Tibial nerve (tissue), 4 donors: ENCODE measurements around the gene YWHAQ. TPM values are rescaled to one million over a fixed set of nuclear protein-coding genes. Genes with fewer than 3 reads are reported as not detected.
"Not testable (repeated sequence)": the region's sequence is repeated elsewhere in the genome, so short reads cannot be mapped to it uniquely, and the experiment has no call there.

Experiments used
- DNase-seq, 2 donors: peaks; one replicate each; pipeline ENCODE4 v3.0.0-alpha.2; 2019; ENCODE audit warnings: low spot score in 2 of 2
- H3K27ac ChIP-seq, 4 donors: fragments of 200-600 bp; sonication (generic) in 3 of 4; one replicate each; pipeline ENCODE4 v1.5.1; 2017 to 2019; ENCODE audit warnings: mild to moderate bottlenecking in 1 of 4
- H3K27me3 ChIP-seq, 2 donors: fragments of 200-600 bp; sonication (generic) in 1 of 2; one replicate each; pipeline versions ENCODE4 v1.5.1 to v1.6.0; 2017 to 2019
- H3K36me3 ChIP-seq, 3 donors: fragments of 200-600 bp; sonication (generic); one replicate each; pipeline ENCODE4 v1.5.1; 2018 to 2019
- H3K4me1 ChIP-seq, 4 donors: fragments of 200-600 bp; sonication (generic) in 3 of 4; one replicate each; pipeline ENCODE4 v1.5.1; 2017 to 2019
- H3K4me3 ChIP-seq, 4 donors: fragments of 200-600 bp; sonication (generic) in 3 of 4; one replicate each; pipeline ENCODE4 v1.5.1; 2017 to 2019; ENCODE audit warnings: mild to moderate bottlenecking in 1 of 4, moderate library complexity in 1 of 4
- H3K9me3 ChIP-seq, 4 donors: fragments of 200-600 bp; sonication (generic) in 3 of 4; one replicate each; pipeline ENCODE4 v1.5.1; 2017 to 2019
- CTCF ChIP-seq, 5 experiments: fragments of 200-600 bp in 3 of 5; fragments of 450-650 bp in 2 of 5; sonication (generic) in 3 of 5; IDR thresholded peaks; one replicate each; pipeline ENCODE4 v1.5.1; 2016 to 2019; ENCODE audit warnings: antibody characterized with exemption in 5 of 5, mild to moderate bottlenecking in 3 of 5, moderate library complexity in 2 of 5
- EP300 ChIP-seq, 2 donors: sonication (generic); formaldehyde crosslinking; IDR thresholded peaks; one replicate each; pipeline ENCODE4 v1.6.1; 2017; ENCODE audit warnings: antibody characterized with exemption in 2 of 2, mild to moderate bottlenecking in 1 of 2
- POLR2A ChIP-seq, 2 donors: fragments of 450-650 bp; IDR thresholded peaks; one replicate each; pipeline ENCODE4 v1.6.1; 2017; ENCODE audit warnings: antibody characterized with exemption in 2 of 2, mild to moderate bottlenecking in 2 of 2, moderate library complexity in 2 of 2
- WGBS, 2 donors: methylation state at CpG; one replicate each; pipeline ENCODE4 v1.1.5; 2018; 5-methylcytosine and 5-hydroxymethylcytosine counted together
- total RNA-seq, 4 donors: library from RNA; depleted of rRNA; stranded (reverse); fragments of >200 nt; gene quantifications; one replicate each; pipeline ENCODE4 v1.1.0, GENCODE V29; 2016

Gene YWHAQ
- total RNA-seq, 4 donors from 2014 or later: 166 to 213 (median 185) TPM

- TF ChIP-seq EP300 (IDR thresholded peaks at IDR 0.05) (no peak), POLR2A (IDR thresholded peaks at IDR 0.05) (no peak), CTCF (IDR thresholded peaks at IDR 0.05) (no peak)
- Histone ChIP-seq H3K27ac (no peak overlapping the region), H3K4me3 (no peak overlapping the region), H3K27me3 (no peaks in the 10 kb centered on the region), H3K36me3 (peaks cover 0 to 8% (median 0%) of the 10 kb centered on the region in 3 donors), H3K9me3 (no peaks in the 10 kb centered on the region), H3K4me1 (peaks cover 0 to 62% (median 25%) of the 10 kb centered on the region in 4 donors)
- 62 to 74% methylated on average over 1 of the region's 1 CpG for WGBS, 2 donors
- no peak for DNase-seq
These were observed 13.0 kb downstream of the YWHAQ start for GRCh38 chr2:9617749-9618148.

GRCh38 chr2:9617296-9617695 is 13.5 kb downstream of the YWHAQ start:
- Histone ChIP-seq H3K4me1 (peaks cover 0 to 62% (median 25%) of the 10 kb centered on the region in 4 donors), H3K27me3 (no peaks in the 10 kb centered on the region), H3K9me3 (no peaks in the 10 kb centered on the region), H3K4me3 (no peak overlapping the region), H3K27ac (no peak overlapping the region), H3K36me3 (peaks cover 0 to 8% (median 0%) of the 10 kb centered on the region in 3 donors)
- TF ChIP-seq POLR2A (IDR thresholded peaks at IDR 0.05): no peak
- no peak for TF ChIP-seq EP300 (IDR thresholded peaks at IDR 0.05)
- no peak for TF ChIP-seq CTCF (IDR thresholded peaks at IDR 0.05)
- no peak for DNase-seq
- WGBS, 2 donors: 97 to 98% methylated on average over 5 of the region's 5 CpGs

GRCh38 chr2:9614562-9614961 is 16.2 kb downstream of the YWHAQ start:
- Histone ChIP-seq H3K36me3 (peaks cover 0 to 8% (median 0%) of the 10 kb centered on the region in 3 donors), H3K4me1 (peaks cover 0 to 59% (median 17%) of the 10 kb centered on the region in 4 donors), H3K9me3 (no peaks in the 10 kb centered on the region), H3K27ac (no peak overlapping the region), H3K4me3 (no peak overlapping the region), H3K27me3 (no peaks in the 10 kb centered on the region)
- no peak for DNase-seq
- TF ChIP-seq EP300 (IDR thresholded peaks at IDR 0.05): no peak
- TF ChIP-seq POLR2A (IDR thresholded peaks at IDR 0.05): no peak
- TF ChIP-seq CTCF (IDR thresholded peaks at IDR 0.05): no peak
- WGBS, 2 donors: 61 to 71% methylated on average over 3 of the region's 3 CpGs

GRCh38 chr2:9613291-9613690 is 17.5 kb downstream of the YWHAQ start:
- no peak for DNase-seq
- Histone ChIP-seq H3K4me3 (no peak overlapping the region), H3K27me3 (no peaks in the 10 kb centered on the region), H3K4me1 (peaks cover 0 to 62% (median 13%) of the 10 kb centered on the region in 4 donors), H3K36me3 (peaks cover 0 to 8% (median 0%) of the 10 kb centered on the region in 3 donors), H3K27ac (peak overlapping the region in 1 of 4 donors; percentile 22), H3K9me3 (no peaks in the 10 kb centered on the region)
- TF ChIP-seq POLR2A (IDR thresholded peaks at IDR 0.05) (no peak), EP300 (IDR thresholded peaks at IDR 0.05) (no peak), CTCF (IDR thresholded peaks at IDR 0.05) (no peak)
- WGBS, 2 donors: 56 to 57% methylated on average over 1 of the region's 1 CpG

GRCh38 chr2:9611549-9611912 is 19.3 kb downstream of the YWHAQ start:
- not testable (repeated sequence) for H3K36me3 ChIP-seq, H3K27me3 ChIP-seq, H3K27ac ChIP-seq, H3K9me3 ChIP-seq, H3K4me3 ChIP-seq, DNase-seq
- WGBS, 2 donors: 96 to 97% methylated on average over 8 of the region's 8 CpGs
- H3K4me1 ChIP-seq: peaks cover 0 to 78% (median 13%) of the 10 kb centered on the region in 4 donors
